Panc1 (cell line): ENCODE measurements around the gene ZCCHC7. TPM values are rescaled to one million over a fixed set of nuclear protein-coding genes. Genes with fewer than 3 reads are reported as not detected.
"Not testable (repeated sequence)": the region's sequence is repeated elsewhere in the genome, so short reads cannot be mapped to it uniquely, and the experiment has no call there.

ENCODE experiments used
- ATAC-seq: fragments of 200-7000 bp; cut with Tn5 transposase; 2 replicates; pipeline ENCODE4 v1.9.1; 2020; ENCODE audit warnings: mild to moderate bottlenecking, moderate library complexity
- BruUV-seq: library from RNA; stranded (reverse); fragments of 400-500 nt; replicated peaks from 2 replicates; lab custom pipeline; 2021; lab: Mats Ljungman, UMichigan
- CTCF ChIA-PET: fragments of 300-600 bp; sonication (Branson Sonifier 250); formaldehyde crosslinking; loops from one replicate; lab custom pipeline; 2022; ENCODE audit warnings: antibody characterized with exemption; lab: Charles Lee
- POLR2A ChIA-PET: fragments of 300-600 bp; sonication (Branson Sonifier 250); formaldehyde crosslinking; loops from one replicate; lab custom pipeline; 2022; ENCODE audit warnings: antibody characterized with exemption; lab: Charles Lee
- DNase-seq: peaks from one replicate; pipeline ENCODE4 v3.0.0-alpha.2; 2010; ENCODE audit warnings: low read depth, low spot score
- H3K27ac ChIP-seq: 2 replicates; pipeline ENCODE4 v1.5.1; 2011; ENCODE audit warnings: mild to moderate bottlenecking, low read length, inconsistent platforms
- H3K27me3 ChIP-seq: fragments of 200-500 bp; sonication (Bioruptor generic); 2 replicates; pipeline ENCODE4 v1.6.0; 2014; ENCODE audit warnings: low read length, inconsistent platforms; ENCODE audit not compliant: control insufficient read depth, insufficient read depth
- H3K36me3 ChIP-seq: fragments of 200-500 bp; sonication (Bioruptor generic); 2 replicates; pipeline ENCODE4 v1.5.1; 2014; ENCODE audit warnings: inconsistent platforms, mild to moderate bottlenecking, low read length, moderate library complexity; ENCODE audit not compliant: control insufficient read depth, insufficient read depth
- H3K4me1 ChIP-seq: 2 replicates; pipeline ENCODE4 v1.5.1; 2011; ENCODE audit warnings: inconsistent platforms, mild to moderate bottlenecking, low read length, moderate library complexity; ENCODE audit not compliant: control insufficient read depth, insufficient read depth
- H3K4me3 ChIP-seq, 2 experiments: 2 replicates each; pipeline ENCODE4 v1.5.1; 2011 to 2012; ENCODE audit warnings: low read depth in 2 of 2, low read length in 2 of 2, mild to moderate bottlenecking in 2 of 2, inconsistent platforms in 1 of 2, moderate library complexity in 1 of 2
- H3K9me3 ChIP-seq: fragments of 200-500 bp; sonication (Bioruptor generic); 2 replicates; pipeline ENCODE4 v1.5.1; 2014; ENCODE audit warnings: low read depth, mild to moderate bottlenecking, inconsistent platforms, low read length, moderate library complexity; ENCODE audit not compliant: control insufficient read depth, insufficient read depth
- CTCF ChIP-seq: fragments of 450-650 bp; IDR thresholded peaks from 2 replicates; pipeline ENCODE4 v1.5.1; 2017; ENCODE audit warnings: mild to moderate bottlenecking
- POLR2AphosphoS5 ChIP-seq: IDR thresholded peaks from 2 replicates; pipeline ENCODE4 v1.6.1; 2012; ENCODE audit warnings: mild to moderate bottlenecking, low read depth, low read length, moderate library complexity
- REST ChIP-seq, 2 experiments: IDR thresholded peaks; 2 replicates each; pipeline ENCODE4 v1.6.1; 2011 to 2012; ENCODE audit warnings: low read depth in 2 of 2, control low read depth in 1 of 2, low read length in 1 of 2, mild to moderate bottlenecking in 1 of 2, moderate library complexity in 1 of 2; ENCODE audit not compliant: insufficient read depth in 1 of 2
- SIN3A ChIP-seq: IDR thresholded peaks from 2 replicates; pipeline ENCODE4 v1.6.1; 2012; ENCODE audit warnings: low read depth, mild to moderate bottlenecking, low read length, moderate library complexity, borderline replicate concordance; ENCODE audit not compliant: insufficient read depth
- TCF7L2 ChIP-seq: IDR thresholded peaks from 2 replicates; pipeline ENCODE4 v1.6.1; 2011; ENCODE audit warnings: mild to moderate bottlenecking, low read depth, low read length, inconsistent platforms
- in situ Hi-C: cut with HindIII; loops from 2 replicates; pipeline ENCODE4 v1.10.0; 2016; ENCODE audit warnings: low sequenced_read_pairs, low pct_unique_long_range_greater_than_20kb
- intact Hi-C: fragments of 100-400 bp; cut with micrococcal nuclease; formaldehyde crosslinking; loops from one replicate; pipeline ENCODE4 v1.10.0; 2022; ENCODE audit not compliant: unreplicated experiment
- total RNA-seq: library from RNA; stranded (reverse); gene quantifications from one replicate; pipeline ENCODE4 v1.2.1, GENCODE V29; 2021; ENCODE audit not compliant: unreplicated experiment

ZCCHC7 gene
- total RNA-seq, 1 experiment from 2014 or later, result 43.7 TPM

GRCh38 chr9:37107701-37108100, 12.7 kb upstream of the ZCCHC7 start:
- intact Hi-C loops, result no loop called here
- no TSS peak for BruUV-seq
- no peak for TF ChIP-seq SIN3A
- TF ChIP-seq CTCF, result no peak
- no peak for TF ChIP-seq REST (IDR thresholded peaks at IDR 0.05; ENCODE audit: insufficient read depth in 1 of 2, low read depth in 2 of 2, low read length in 1 of 2)
- TF ChIP-seq TCF7L2, result no peak
- TF ChIP-seq POLR2AphosphoS5, result no peak
- POLR2A ChIA-PET, result interaction anchor here (0.5 kb wide), 1 partner anchor 646 kb away, joined by 4 read pairs; the partner anchor contains the start of gene TRMT10B
- ATAC-seq (no peak), DNase-seq (no peak)
- peaks cover 4% of the 10 kb centered on the region; the same call in 1 of the 2 replicates for H3K27me3 ChIP-seq
- in situ Hi-C loops, result no loop called here
- H3K4me3 ChIP-seq, result no peak overlapping the region
- peaks cover 6% of the 10 kb centered on the region; the same call in 1 of the 2 replicates for H3K9me3 ChIP-seq
- no peak overlapping the region for H3K27ac ChIP-seq
- CTCF ChIA-PET, result no interaction called here
- H3K4me1 ChIP-seq, result no peaks in the 10 kb centered on the region
- H3K36me3 ChIP-seq, result no peaks in the 10 kb centered on the region

GRCh38 chr9:37114442-37114841, 5.9 kb upstream of the ZCCHC7 start:
- H3K4me3 ChIP-seq, ATAC-seq, DNase-seq, in situ Hi-C loops, H3K9me3 ChIP-seq, H3K27me3 ChIP-seq, BruUV-seq, intact Hi-C loops, H3K27ac ChIP-seq, CTCF ChIA-PET, H3K36me3 ChIP-seq, H3K4me1 ChIP-seq: not testable (repeated sequence)
- POLR2A ChIA-PET, result interaction anchor here (0.7 kb wide), 2 partner anchors 87 to 358 kb away, joined by 4 read pairs; no protein-coding TSS in a partner anchor

GRCh38 chr9:37117956-37118355, 2.4 kb upstream of the ZCCHC7 start:
- H3K4me3 ChIP-seq, result no peak overlapping the region
- peaks cover 15% of the 10 kb centered on the region for H3K4me1 ChIP-seq
- CTCF ChIA-PET, result no interaction called here
- H3K9me3 ChIP-seq, result peaks cover 6% of the 10 kb centered on the region; the same call in 1 of the 2 replicates
- H3K27me3 ChIP-seq, result peaks cover 3% of the 10 kb centered on the region; the same call in 1 of the 2 replicates
- POLR2A ChIA-PET, result no interaction called here
- no peak for DNase-seq
- TF ChIP-seq REST (IDR thresholded peaks at IDR 0.05; ENCODE audit: insufficient read depth in 1 of 2, low read depth in 2 of 2, low read length in 1 of 2) (no peak), SIN3A (no peak), CTCF (no peak), POLR2AphosphoS5 (no peak), TCF7L2 (no peak)
- intact Hi-C loops, result no loop called here
- no peak for ATAC-seq
- in situ Hi-C loops, result no loop called here
- no peak overlapping the region for H3K27ac ChIP-seq
- no peaks in the 10 kb centered on the region for H3K36me3 ChIP-seq
- no TSS peak for BruUV-seq
